HG02763 (cell line): Measurements from ENCODE around the gene PLEKHA5.

Experiments
- ATAC-seq: cut with Tn5 transposase; IDR thresholded peaks from one replicate; pipeline ENCODE4 v1.9.1; 2021; ENCODE audit warnings: mild to moderate bottlenecking, moderate library complexity; ENCODE audit not compliant: unreplicated experiment

The PLEKHA5 gene

GRCh38 chr12:19196959-19197630 lies 67.6 kb downstream of the PLEKHA5 start:
- no peak for ATAC-seq

DNA sequence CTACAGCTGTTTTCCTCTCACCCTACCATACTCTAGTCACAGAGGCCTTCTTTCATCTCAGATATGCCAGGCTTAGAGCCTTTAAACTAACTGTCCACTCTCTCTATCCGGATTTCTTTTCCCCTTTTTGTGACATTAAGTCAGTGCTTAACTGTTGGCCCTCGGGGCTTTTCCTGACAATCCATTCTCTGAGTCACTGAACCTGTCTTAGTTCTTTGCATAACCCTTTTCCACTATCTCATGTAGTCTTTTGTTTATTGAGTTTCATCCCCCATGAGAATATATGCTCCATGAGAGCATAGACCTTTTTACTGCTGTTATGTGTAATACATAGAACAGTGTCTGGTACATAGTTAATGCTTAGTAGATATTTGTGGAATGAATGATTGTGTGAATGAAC lies 68.7 kb downstream of the PLEKHA5 start:
- no peak for ATAC-seq

DNA sequence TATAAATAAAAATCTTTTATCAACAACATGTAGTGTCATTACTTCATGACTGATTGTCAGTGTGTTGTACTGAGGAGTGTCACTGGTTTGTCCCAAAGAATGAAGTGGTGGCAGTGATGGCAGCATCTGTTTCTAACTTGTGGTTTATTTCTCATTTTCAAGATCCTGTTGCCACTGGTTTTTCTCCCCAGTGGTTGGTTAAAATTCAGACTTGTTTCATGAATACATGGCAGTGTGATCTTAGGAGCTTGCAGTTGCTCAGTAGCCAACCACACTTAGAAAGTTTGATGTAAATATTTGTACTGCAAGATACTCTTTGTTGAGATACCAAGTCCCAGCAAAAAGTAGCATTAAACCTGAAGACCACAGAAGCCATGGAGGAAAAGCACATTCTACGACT lies 69.8 kb downstream of the PLEKHA5 start:
- no peak for ATAC-seq

- no peak for ATAC-seq
Measured at GRCh38 chr12:19200261-19200660, 70.7 kb downstream of the PLEKHA5 start.

- no peak for ATAC-seq
Measured at GRCh38 chr12:19201661-19202060, 72.1 kb downstream of the PLEKHA5 start.

DNA sequence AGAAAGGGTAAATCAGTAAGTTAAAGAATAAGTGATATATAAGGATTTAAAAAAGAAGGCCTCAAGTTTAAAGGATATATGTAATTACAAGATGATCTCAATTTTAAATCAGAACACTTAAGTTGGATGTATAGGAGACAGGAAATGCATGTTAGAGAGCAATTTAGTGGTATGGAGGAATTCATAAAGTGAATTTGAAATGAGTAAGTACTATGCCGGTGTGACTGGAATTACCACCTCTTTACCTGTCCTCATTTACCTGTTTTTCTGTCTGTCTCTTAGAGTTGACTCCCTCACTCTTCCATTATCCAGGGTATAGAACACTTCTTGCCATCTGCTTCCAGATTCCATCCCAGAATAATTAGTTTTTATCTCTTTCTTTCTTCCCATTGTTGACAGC lies 73.5 kb downstream of the PLEKHA5 start:
- ATAC-seq = no peak

DNA sequence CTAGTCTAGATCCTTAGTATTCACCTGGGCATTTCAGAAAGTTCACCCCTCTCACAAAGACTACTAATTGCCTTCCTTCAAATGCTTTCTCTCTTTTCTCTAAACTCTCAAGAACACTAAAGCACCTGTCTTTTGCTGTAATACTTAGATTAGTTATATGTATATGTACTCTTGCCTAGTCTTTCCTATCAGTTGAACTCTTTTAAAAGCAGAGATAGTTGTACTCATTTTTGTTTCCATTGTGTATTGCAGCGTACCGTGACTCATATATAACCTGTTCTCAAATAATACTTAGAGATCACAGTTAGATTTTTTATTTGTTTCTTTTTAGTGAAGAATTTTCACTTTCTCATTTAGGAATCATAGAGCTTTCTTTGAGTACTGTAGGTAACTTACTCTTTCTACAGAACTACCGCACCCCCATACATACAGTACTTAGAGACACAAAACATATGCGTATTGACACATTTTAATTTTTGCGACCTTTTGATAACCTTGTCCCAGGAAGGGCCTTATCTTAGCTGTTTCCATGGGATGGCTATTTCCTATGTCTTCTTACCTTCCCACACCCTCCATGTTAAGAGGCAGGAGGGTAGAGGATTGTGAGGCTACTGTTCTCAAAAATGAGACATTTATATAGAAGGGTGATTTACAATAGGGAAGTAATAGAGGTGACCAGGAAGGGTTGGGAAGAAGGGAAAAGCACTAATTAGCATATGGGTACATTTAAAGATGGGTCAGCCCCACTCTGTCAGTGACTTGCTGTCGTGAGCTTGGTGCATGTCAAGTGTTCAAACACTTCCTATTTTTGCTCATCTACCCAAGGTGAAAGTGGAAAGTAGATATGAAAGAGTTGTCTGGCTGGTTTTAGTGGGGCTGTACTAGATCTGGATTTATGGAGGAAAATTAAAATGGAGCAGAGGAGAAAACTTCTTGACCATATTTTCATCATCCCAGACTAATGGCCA lies 74.3 kb downstream of the PLEKHA5 start:
- ATAC-seq = no peak

DNA sequence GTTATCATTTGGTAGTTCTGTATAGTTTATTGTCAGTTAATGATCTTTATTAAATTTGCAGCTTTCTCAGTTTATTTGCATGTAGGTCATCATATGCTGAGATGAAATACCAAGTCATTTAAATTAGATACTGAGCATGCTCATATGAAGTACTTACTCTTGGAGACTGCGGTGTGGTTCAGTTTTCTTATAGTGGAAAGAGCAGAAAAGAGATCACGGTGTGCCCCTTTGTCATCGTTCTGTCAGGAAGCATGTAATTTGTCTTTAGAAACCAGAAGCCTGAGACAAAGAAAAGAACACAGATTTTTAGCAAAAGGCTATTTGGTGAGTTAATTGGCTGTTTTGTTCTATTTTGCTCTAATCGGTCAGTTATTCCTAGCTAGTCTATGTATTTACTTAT lies 75.6 kb downstream of the PLEKHA5 start:
- no peak for ATAC-seq

DNA sequence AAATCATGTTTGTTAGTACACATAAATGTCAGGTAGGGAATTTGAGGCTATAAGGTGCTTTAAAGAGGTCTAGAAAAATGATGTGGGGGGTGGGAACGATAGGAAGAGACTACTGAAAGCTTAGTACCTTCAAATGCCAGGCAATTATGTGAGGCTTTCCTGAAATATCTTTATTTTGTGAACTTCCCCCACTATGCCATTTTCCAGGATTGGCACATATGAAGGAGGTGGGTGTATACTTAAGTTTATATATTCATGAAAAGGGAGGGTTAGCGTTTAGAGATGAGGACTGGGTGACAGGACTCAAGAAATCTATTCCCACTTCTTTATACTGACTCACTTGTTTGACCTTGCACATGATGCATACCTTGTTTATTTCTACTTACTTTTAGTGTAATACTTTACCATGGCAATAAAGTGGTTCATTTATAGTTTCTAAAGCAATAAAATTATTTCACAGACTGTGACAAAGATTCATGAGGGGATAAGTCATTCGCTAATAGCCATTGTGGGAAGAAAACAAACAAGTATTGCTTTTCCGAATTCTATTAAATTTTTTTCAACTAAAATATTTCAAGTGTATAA lies 77.1 kb downstream of the PLEKHA5 start:
- no peak for ATAC-seq

DNA sequence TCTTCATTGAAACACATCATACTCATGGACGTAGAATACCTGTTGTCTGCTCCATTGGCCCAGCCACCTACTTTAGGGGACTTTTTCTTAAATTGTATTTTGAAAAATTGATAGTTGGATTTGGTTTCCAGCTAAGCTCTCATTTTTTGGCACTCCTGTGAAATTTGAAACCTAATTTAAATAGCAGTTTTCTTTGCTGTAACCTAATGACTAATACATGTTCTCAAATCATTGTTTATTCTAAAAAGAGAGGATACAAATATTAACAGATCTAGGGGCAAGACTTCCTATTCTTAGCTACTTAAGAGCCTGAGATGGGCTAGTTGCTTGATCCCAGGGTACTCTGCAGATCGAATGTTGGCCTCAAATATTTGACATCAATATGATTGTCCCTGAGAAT lies 78.9 kb downstream of the PLEKHA5 start:
- no peak for ATAC-seq

GRCh38 chr12:19209661-19210060 lies 80.1 kb downstream of the PLEKHA5 start:
- ATAC-seq = no peak

GRCh38 chr12:19211802-19212201 lies 82.3 kb downstream of the PLEKHA5 start:
- no peak for ATAC-seq

- ATAC-seq = no peak
Measured at GRCh38 chr12:19212245-19212644, 82.7 kb downstream of the PLEKHA5 start.

GRCh38 chr12:19214020-19214419 lies 84.5 kb downstream of the PLEKHA5 start:
- no peak for ATAC-seq

- no peak for ATAC-seq
Measured at GRCh38 chr12:19215115-19215514, 85.6 kb downstream of the PLEKHA5 start.

DNA sequence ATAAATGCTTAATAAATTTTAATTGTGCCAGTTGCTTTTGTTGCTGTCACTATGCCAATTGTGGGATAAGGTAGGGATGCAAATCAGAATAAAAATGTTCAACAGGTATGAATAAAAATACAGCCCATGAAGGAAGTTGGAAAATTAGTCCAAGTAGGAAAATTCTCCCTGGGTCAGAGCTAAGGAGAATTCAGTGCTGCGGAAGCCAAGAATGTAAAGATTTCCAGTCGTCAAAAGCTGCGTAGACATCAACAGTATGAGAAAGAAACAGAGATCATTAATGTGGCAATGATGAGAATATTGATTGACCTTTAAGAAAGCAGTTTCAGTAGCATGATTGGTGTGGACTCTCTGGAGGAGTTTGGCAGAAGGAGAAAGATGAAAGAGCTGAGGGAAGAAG lies 87.9 kb downstream of the PLEKHA5 start:
- ATAC-seq = no peak

DNA sequence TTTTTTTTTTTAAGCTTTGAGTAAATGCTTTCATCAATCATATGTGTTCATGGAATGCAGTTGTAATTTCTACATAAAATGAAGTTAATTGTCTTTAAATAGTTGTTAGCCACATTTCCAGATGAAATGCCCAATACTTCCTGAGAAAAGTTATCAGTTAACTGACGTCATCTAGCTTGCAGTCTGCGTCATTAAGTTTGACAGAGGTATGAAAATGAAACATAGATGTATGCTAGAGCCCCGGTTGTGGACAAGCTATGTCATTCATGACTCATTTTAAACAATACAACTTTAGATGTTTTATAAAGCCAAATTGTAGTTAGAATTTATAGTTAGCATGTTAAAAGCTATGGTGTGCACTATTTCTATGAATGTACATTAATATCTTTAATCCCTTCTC lies 90.7 kb downstream of the PLEKHA5 start:
- no peak for ATAC-seq

- no peak for ATAC-seq
Measured at GRCh38 chr12:19220852-19221466, 91.4 kb downstream of the PLEKHA5 start.

DNA sequence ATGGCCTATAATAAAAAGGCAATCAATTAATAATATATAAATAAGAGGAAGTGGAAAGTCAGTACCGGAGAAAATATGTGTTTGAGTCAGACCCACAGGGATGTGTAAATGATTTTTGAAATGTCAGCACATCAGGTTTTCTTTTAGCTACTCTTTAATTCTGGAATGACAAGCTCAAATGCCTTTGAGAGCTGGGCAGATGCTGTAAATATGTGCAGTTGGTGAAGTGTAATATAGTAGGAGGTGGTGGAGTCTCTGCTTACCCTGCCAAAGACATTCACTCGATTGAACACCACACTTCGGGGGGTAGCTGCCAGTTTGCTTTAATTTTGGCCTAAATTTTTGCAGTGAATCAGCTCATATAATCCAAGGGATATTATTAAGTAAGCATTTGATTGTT lies 93.0 kb downstream of the PLEKHA5 start:
- ATAC-seq = no peak

- no peak for ATAC-seq
Measured at GRCh38 chr12:19223018-19223417, 93.5 kb downstream of the PLEKHA5 start.

DNA sequence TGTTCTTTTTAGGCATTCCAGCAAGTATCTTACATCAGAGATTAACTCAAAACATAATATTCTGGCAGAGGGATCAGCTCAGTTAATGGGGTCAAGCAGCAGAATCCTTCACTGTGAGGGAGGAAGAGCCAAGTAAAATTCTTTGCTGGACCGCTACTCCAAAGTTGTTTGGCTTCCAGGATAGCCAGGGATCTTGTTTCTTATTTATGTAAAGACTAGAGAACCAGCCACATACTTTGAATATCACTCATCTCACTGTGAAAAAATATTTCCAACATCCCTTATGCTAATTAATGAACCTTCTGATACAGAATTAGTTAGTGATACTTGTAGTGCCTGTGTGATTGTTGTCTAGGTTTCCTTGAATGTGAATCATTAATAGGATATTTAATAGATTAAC lies 94.2 kb downstream of the PLEKHA5 start:
- ATAC-seq = no peak
